Measurements from ENCODE around the gene OLFM4.

The OLFM4 gene

GRCh38 chr13:53075356-53076041, 46.9 kb downstream of the OLFM4 start:
- H3K36me3 ChIP-seq (ENCODE audit: control insufficient read depth in 2 of 2, insufficient read depth in 1 of 2, low read length in 2 of 2) = no peaks in the 10 kb centered on the region
- no peaks in the 10 kb centered on the region for H3K9me3 ChIP-seq (ENCODE audit: control insufficient read depth, insufficient read depth, low read depth, low read length)
- TF ChIP-seq ZFP69B (tag by site-specific recombination; IDR thresholded peaks at IDR 0.05) (no peak), ZNF48 (tag by site-specific recombination; IDR thresholded peaks at IDR 0.05) (no peak), ZNF302 (tag by site-specific recombination; IDR thresholded peaks at IDR 0.05; ENCODE audit: low read depth) (no peak), GLIS2 (tag by site-specific recombination; IDR thresholded peaks at IDR 0.05) (no peak), ZNF341 (tag by site-specific recombination; IDR thresholded peaks at IDR 0.05; ENCODE audit: low read depth) (no peak), ZNF777 (tag by site-specific recombination; IDR thresholded peaks at IDR 0.05; ENCODE audit: borderline replicate concordance) (no peak), ZNF184 (tag by site-specific recombination; IDR thresholded peaks at IDR 0.05) (no peak)
- ChIA-PET CTCF (no interaction called here), POLR2A (no interaction called here)
- H3K4me1 ChIP-seq (ENCODE audit: control insufficient read depth, insufficient read depth, low read length) = no peaks in the 10 kb centered on the region
- no peak overlapping the region for H3K4me3 ChIP-seq (ENCODE audit: low read depth, low read length)
- no peak overlapping the region for H3K27ac ChIP-seq (ENCODE audit: extremely low read depth, low read depth, low read length)

- Histone ChIP-seq H3K4me3 (ENCODE audit: low read depth, low read length) (no peak overlapping the region), H3K36me3 (ENCODE audit: control insufficient read depth in 2 of 2, insufficient read depth in 1 of 2, low read length in 2 of 2) (no peaks in the 10 kb centered on the region), H3K9me3 (ENCODE audit: control insufficient read depth, insufficient read depth, low read depth, low read length) (no peaks in the 10 kb centered on the region), H3K4me1 (ENCODE audit: control insufficient read depth, insufficient read depth, low read length) (no peaks in the 10 kb centered on the region), H3K27ac (ENCODE audit: extremely low read depth, low read depth, low read length) (no peak overlapping the region)
- CTCF ChIA-PET = no interaction called here
- POLR2A ChIA-PET = no interaction called here
- TF ChIP-seq ZNF488 (tag by site-specific recombination; IDR thresholded peaks at IDR 0.05) (no peak), ZNF221 (tag by site-specific recombination; IDR thresholded peaks at IDR 0.05; ENCODE audit: borderline replicate concordance) (no peak), ZNF146 (tag by site-specific recombination; IDR thresholded peaks at IDR 0.05) (no peak), KLF8 (tag by site-specific recombination; IDR thresholded peaks at IDR 0.05) (no peak), ZNF280C (tag by site-specific recombination; IDR thresholded peaks at IDR 0.05) (no peak), ZNF248 (tag by site-specific recombination; IDR thresholded peaks at IDR 0.05) (no peak), SALL2 (tag by site-specific recombination; IDR thresholded peaks at IDR 0.05; ENCODE audit: borderline replicate concordance) (no peak), ZNF391 (tag by site-specific recombination; IDR thresholded peaks at IDR 0.05; ENCODE audit: borderline replicate concordance, low read depth) (no peak), ZNF548 (tag by site-specific recombination; IDR thresholded peaks at IDR 0.05) (no peak), ZNF776 (tag by site-specific recombination; IDR thresholded peaks at IDR 0.05; ENCODE audit: borderline replicate concordance) (no peak), ZNF549 (tag by site-specific recombination; IDR thresholded peaks at IDR 0.05) (no peak), ZBTB17 (tag by site-specific recombination; IDR thresholded peaks at IDR 0.05) (no peak), KLF9 (tag by site-specific recombination; IDR thresholded peaks at IDR 0.05; ENCODE audit: low read depth) (no peak), ZNF366 (tag by site-specific recombination; conservative IDR thresholded peaks at IDR 0.05) (no peak), ZBTB20 (tag by site-specific recombination; IDR thresholded peaks at IDR 0.05) (no peak), ZFP41 (tag by site-specific recombination; IDR thresholded peaks at IDR 0.05; ENCODE audit: borderline replicate concordance) (no peak)
Measured at GRCh38 chr13:53079691-53080090, 51.1 kb downstream of the OLFM4 start.

Measured in HEK293 (cell line).